Stimulated activated CD8-positive, alpha-beta memory T cell treated with anti-CD3 and anti-CD28 coated beads, Interleukin-4, amount 100 ng/mL, for 24 hours (primary cell): ENCODE data around the gene EML4.
"Not testable (repeated sequence)": the region's sequence is repeated elsewhere in the genome, so short reads cannot be mapped to it uniquely, and the experiment has no call there.

ENCODE experiments used
- DNase-seq: peaks from one replicate; pipeline ENCODE4 v3.0.0-alpha.2; 2020; ENCODE audit warnings: low read depth

Gene EML4

GRCh38 chr2:42261518-42262195, 92.5 kb downstream of the EML4 start:
- DNase-seq = no peak

- DNase-seq = no peak
These were observed 97.1 kb downstream of the EML4 start for GRCh38 chr2:42266236-42266635.

DNA sequence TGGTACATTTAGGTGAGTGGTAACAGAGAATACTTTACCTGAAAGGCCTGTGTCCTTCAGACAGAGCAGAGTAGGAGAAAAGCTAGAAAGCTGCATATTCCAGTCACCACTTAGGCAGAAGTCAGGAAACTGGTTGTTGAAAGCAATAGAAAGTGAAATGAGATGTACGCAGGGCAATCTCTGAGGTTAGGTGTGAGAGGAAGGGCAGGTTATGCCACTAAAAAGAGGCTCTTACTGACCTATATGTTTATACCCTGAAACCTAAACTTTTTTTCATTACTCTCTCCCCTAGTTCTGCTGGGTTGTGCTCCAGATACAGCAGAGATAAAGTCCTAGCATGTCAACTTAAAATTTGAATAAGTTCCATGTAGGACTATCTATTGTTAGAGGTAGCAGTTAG, 98.4 kb downstream of the EML4 start:
- DNase-seq = no peak

GRCh38 chr2:42268528-42269151, 99.5 kb downstream of the EML4 start:
- DNase-seq = no peak

DNA sequence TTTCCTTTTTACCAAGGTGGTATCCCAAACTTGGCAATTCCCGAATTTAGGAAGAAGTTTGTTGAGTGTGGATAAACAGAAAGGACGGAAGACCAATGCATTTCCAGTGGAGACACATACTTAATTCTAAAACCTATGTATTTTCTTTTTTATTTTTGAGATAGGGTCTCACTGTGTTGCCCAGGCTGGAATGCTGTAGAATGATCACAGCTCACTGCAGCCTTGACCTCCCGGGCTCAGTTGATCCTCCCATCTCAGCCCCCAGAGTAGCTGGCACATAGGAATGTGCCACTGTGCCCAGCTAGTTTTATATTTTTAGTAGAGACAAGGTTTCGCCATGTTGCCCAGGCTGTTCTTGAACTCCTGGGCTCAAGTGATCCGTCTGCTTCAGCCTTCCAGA, 101.6 kb downstream of the EML4 start:
- no peak for DNase-seq

- DNase-seq = not testable (repeated sequence)
These were observed 102.1 kb downstream of the EML4 start for GRCh38 chr2:42271246-42271645.

DNA sequence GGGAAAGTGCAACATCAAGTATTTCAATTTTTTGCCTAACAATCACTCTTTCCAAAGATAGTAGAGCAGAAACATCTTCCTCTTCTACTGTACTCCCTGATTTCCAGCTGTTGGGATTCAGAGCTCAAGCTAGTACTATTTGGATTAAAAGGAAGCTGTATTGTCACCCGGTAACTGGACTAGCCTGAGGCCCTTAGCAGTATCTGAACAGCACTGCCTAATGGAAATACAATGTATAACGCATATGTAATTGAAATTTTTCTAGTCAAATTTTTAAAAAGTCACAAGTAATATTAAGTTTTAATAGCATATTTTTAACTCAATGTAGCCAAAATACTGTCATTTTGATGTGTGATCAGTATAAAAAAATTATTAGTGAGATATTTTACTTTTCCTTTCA, 105.7 kb downstream of the EML4 start:
- no peak for DNase-seq

DNA sequence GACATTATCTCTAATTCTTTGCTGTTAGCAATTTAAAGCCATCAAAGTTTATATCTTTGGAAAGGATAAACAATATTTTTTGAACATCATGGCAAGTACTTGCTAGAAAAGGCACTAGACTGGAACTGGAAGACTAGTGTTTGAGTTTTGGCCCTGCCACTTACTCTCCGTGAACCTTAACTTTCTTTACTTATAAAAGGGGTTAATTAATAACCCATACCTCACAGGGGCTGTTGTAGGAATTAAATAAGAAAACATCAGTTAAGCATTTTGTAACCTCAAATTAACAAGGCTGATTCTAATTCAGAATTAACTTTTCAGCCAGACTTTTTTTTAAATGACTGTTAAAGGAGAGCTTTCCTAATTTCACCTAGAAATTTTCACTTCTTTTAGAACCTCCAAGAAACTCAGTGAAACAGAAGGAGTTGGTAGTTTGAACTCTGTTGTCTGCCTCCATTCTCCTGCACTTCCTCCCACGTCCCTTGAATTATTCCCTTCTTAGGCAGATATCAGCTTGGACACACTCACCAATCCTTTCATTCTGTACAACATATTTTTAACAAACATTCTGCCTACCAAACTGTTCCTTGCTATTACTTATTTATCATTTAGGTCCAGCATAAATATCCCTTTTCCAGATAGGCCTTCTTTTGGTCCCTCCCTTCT, 112.4 kb downstream of the EML4 start:
- no peak for DNase-seq

DNA sequence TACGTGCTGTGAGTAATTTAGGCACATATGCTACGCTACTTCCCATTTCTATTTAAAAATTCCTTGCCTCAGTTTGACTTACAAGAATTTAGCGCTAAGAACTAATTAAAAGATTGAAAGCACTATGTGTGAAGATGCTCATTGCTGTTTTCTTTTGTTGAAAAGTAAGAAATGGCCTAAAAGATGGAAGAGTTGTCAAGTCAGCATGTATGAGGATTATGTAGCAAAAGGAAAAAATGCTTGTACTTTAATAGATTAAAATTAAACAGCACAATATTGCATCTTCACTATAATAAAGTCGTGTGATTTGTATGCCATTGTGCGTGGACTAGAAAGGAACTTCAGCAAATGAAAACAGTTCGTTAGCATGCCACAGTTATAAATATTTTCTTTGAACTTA, 114.9 kb downstream of the EML4 start:
- DNase-seq = no peak

GRCh38 chr2:42286268-42286946, 117.3 kb downstream of the EML4 start:
- DNase-seq = no peak

DNA sequence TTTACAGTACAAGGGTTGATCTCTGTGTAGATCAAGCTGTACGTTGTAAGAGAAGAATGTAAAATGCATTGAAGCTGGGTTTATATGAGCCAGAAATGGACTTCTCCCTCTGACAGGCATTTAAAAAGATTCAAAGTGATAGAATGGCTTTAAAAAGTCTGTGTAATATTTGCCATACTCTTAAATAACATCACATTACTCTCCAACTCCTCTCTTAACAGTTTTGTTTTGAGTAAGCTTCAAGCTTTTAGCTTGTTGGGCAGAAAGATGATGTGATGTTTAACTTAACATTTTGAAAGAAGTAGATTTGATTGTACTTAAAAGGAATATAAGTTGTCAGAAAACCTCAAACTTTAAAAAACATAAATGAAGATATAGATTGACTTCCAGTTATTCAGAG, 119.7 kb downstream of the EML4 start:
- no peak for DNase-seq

GRCh38 chr2:42289222-42289621, 120.1 kb downstream of the EML4 start:
- no peak for DNase-seq

DNA sequence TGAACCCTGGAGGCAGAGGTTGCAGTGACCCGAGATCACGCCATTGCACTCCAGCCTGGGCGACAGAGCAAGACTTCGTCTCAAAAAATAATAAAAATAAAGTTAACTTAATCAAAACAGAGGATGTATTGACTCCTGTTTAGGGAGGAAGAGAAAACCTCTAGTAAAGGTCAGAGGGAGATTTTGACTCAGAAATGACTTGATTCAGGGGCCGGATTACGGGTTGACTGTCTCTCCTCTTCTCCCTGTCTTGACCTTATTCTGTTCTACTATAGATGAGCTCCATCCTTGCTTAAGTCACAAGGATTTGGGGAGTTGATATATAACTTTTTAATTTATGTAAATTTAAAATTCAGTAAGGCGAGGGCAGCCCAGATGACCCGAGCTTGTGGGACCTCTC, 120.9 kb downstream of the EML4 start:
- no peak for DNase-seq

DNA sequence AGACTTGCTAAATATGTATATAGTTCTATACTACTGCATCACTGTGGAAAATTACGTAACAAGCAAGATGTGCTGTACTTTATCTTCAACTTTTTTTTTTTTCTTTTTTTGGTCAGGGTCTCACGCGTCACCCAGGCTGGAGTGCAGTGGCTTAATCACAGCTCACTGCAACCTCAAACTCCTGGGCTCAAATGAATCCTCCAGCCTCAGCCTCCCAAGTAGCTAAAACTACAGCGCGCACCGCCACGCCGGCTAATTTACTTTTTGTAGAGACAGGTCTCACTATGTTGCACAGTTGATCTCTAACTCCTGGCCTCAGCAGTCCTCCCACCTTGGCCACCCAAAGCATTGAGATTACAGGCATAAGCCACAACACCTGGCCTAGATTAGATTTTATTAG, 123.9 kb downstream of the EML4 start:
- DNase-seq = no peak

GRCh38 chr2:42296226-42296625, 127.1 kb downstream of the EML4 start:
- DNase-seq = no peak

- DNase-seq = no peak
These were observed 128.3 kb downstream of the EML4 start for GRCh38 chr2:42297322-42297936.

GRCh38 chr2:42298132-42298531, 129.0 kb downstream of the EML4 start:
- DNase-seq = no peak

DNA sequence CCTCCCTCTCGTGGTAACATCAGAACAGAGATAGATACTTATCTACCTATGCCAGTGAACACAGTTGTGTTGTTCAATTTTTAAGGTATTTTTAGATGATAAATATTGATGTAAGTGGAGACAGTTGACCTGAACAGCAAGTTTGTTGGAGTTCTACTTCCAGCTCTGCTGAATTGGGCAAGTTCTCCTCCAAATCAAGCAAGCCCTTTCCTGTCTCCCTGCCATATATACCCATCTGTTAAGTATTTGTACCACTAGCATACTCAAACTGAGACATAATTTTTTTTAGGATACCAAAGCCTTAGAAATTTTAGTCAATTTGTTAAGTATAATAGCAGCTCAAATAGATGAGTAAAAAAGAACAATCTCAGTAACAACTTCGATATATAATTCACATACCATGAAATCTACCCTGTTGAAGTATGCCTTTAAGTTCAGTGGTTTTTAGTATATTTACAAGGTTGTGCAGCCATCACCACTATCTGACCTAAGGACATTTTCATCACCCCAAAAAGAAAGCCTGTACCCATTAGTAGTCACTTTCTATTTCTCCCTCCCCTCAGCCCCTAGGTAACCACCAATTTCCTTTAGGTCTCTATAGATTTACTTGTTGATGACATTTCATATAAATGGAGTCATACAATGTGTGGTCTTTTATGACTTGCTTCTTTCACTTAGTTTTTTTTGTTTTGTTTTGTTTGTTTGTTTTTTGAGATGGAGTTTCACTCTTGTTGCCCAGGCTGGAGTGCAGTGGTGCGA, 130.0 kb downstream of the EML4 start:
- no peak for DNase-seq

DNA sequence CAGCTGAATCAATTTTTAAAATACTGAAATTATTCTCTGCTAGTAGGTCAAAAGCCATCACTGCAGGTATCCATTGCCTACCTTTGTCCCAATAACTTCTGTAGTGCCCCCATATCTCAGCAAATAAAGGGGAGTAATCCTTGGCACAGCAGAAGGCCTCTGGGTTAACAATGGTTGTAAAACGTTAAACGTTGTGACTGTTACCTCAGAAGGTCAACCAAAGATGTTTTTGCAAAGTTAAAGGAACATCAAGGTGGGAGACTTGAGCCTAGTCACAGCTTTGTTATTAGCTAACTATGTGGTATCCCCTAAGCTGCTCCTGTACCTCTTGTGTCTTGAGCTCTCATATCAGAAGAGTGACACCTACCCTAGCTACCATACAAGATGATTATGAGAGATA, 131.4 kb downstream of the EML4 start:
- DNase-seq = no peak

- DNase-seq = no peak
These were observed 134.1 kb downstream of the EML4 start for GRCh38 chr2:42303252-42303651.

GRCh38 chr2:42304059-42304713, 135.0 kb downstream of the EML4 start:
- no peak for DNase-seq
